ENCODE results near the gene ZFP1.
"Not testable (repeated sequence)": the region's sequence is repeated elsewhere in the genome, so short reads cannot be mapped to it uniquely, and the experiment has no call there.

Gene ZFP1

GRCh38 chr16:75113541-75114121, 34.7 kb upstream of the ZFP1 start:
- no peak for DNase-seq (ENCODE audit: low read depth)

- DNase-seq (ENCODE audit: low read depth), result no peak
Measured at GRCh38 chr16:75114179-75114945, 34.0 kb upstream of the ZFP1 start.

GRCh38 chr16:75114946-75115825, 33.1 kb upstream of the ZFP1 start:
- no peak for DNase-seq (ENCODE audit: low read depth)

- no peak for DNase-seq (ENCODE audit: low read depth)
Measured at GRCh38 chr16:75116081-75116910, 32.0 kb upstream of the ZFP1 start, which contains the start of gene LDHD. TSS of gene LDHD (minus strand) at chr16:75116780. CDS start at chr16:75116720, 60 bp downstream.

- DNase-seq (ENCODE audit: low read depth), result no peak
Measured at GRCh38 chr16:75116911-75117245, 31.4 kb upstream of the ZFP1 start.

GRCh38 chr16:75118943-75119539, 29.3 kb upstream of the ZFP1 start:
- no peak for DNase-seq (ENCODE audit: low read depth)

GRCh38 chr16:75120253-75120652, 28.1 kb upstream of the ZFP1 start:
- no peak for DNase-seq (ENCODE audit: low read depth)

- no peak for DNase-seq (ENCODE audit: low read depth)
Measured at GRCh38 chr16:75121949-75122568, 26.3 kb upstream of the ZFP1 start.

- DNase-seq (ENCODE audit: low read depth), result no peak
Measured at GRCh38 chr16:75122609-75123008, 25.7 kb upstream of the ZFP1 start.

- DNase-seq (ENCODE audit: low read depth), result no peak
Measured at GRCh38 chr16:75127713-75128415, 20.5 kb upstream of the ZFP1 start.

- not testable (repeated sequence) for DNase-seq (ENCODE audit: low read depth)
Measured at GRCh38 chr16:75129421-75130149, 18.7 kb upstream of the ZFP1 start.

GRCh38 chr16:75130150-75130771, 18.1 kb upstream of the ZFP1 start:
- DNase-seq (ENCODE audit: low read depth), result no peak

- DNase-seq (ENCODE audit: low read depth), result no peak
Measured at GRCh38 chr16:75131081-75131480, 17.2 kb upstream of the ZFP1 start.

GRCh38 chr16:75138233-75138632, 10.1 kb upstream of the ZFP1 start:
- no peak for DNase-seq (ENCODE audit: low read depth)

GRCh38 chr16:75138636-75139035, 9.7 kb upstream of the ZFP1 start:
- no peak for DNase-seq (ENCODE audit: low read depth)

GRCh38 chr16:75139498-75139897, 8.8 kb upstream of the ZFP1 start:
- no peak for DNase-seq (ENCODE audit: low read depth)

GRCh38 chr16:75143941-75144340, 4.4 kb upstream of the ZFP1 start:
- no peak for DNase-seq (ENCODE audit: low read depth)

GRCh38 chr16:75147968-75148310, 385 bp upstream of the ZFP1 start:
- no peak for DNase-seq (ENCODE audit: low read depth)

- DNase-seq (ENCODE audit: low read depth), result no peak
Measured at GRCh38 chr16:75151798-75152197, 3.5 kb downstream of the ZFP1 start.
